ENCODE measurements around the gene GALNT10. TPM values are rescaled to one million over a fixed set of nuclear protein-coding genes. Genes with fewer than 3 reads are reported as not detected.
A peak's percentile ranks its signal among the peaks of the same experiment; 100 is the strongest.

The GALNT10 gene
- total and polyA plus RNA-seq, 2 donors (not counting 1 experiment from before 2014, with no cell fraction given), result 18.3 to 35.8 TPM

DNA sequence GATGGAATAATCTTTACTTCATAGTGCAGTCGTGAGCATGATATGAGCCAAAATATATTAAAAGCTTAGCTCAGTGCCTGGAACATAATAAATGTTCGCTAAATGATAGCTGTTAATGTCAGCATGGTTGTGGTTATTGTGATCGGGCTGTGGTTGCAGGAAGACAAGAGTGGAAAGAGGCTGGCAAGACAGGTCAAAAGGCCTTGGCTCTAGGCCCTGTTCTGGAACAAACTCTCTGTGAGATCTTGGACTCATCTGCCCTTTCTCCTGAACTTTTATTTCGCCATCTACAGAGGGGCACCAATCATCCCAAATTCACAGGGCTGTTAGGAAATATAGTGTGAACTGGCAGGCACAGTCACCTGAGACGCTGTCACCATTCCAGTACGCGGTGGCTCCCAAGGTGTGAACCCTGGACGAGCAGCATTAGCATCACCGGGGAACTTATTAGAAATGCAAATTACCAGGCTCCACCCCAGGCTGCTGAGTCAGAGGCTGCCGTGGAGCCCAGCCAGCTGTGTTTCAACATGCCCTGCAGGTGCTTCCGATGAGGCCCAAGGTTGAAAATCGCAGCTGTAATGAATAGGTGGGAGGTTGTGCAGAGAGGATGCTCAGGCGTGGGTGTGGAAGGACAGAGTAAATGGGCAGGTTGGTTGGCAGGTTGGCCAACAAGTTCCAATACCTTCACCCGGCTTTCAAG, 205.0 kb downstream of the GALNT10 start:
- Histone ChIP-seq H3K36me3 (ENCODE audit: control insufficient read depth, insufficient read depth, low read length) (no peaks in the 10 kb centered on the region), H3K79me2 (ENCODE audit: control insufficient read depth, insufficient read depth, low read length) (no peaks in the 10 kb centered on the region), H3K4me1 (ENCODE audit: control insufficient read depth, extremely low read depth, insufficient read depth, low read length) (no peaks in the 10 kb centered on the region), H3K9me3 (ENCODE audit: control insufficient read depth, insufficient read depth, low read depth, low read length) (no peaks in the 10 kb centered on the region), H4K20me1 (ENCODE audit: control insufficient read depth, extremely low read depth, insufficient read depth, low read length) (no peaks in the 10 kb centered on the region), H3K4me3 (replicated peaks in 1 of 4; ENCODE audit: control extremely low read depth in 1 of 4, insufficient read depth in 1 of 4, low read depth in 3 of 4, low read length in 4 of 4) (no peak overlapping the region), H3K4me2 (ENCODE audit: extremely low read depth, insufficient read depth, low read length) (no peak overlapping the region), H3K27me3 (ENCODE audit: control insufficient read depth, insufficient read depth, low read length) (no peaks in the 10 kb centered on the region), H3K27ac (ENCODE audit: insufficient read depth, low read length) (no peak overlapping the region), H3K9ac (ENCODE audit: insufficient read depth, low read length) (no peak overlapping the region), H2AFZ (ENCODE audit: low read length) (no peak overlapping the region)
- no peak for TF ChIP-seq CTCF (conservative IDR thresholded peaks at IDR 0.05 in 1 of 2, IDR thresholded peaks at IDR 0.05 in 1 of 2; ENCODE audit: low read depth in 1 of 2, low read length in 2 of 2)
- no peak for TF ChIP-seq EZH2 (IDR thresholded peaks at IDR 0.05; ENCODE audit: low read length, missing control alignments)
- peak in 1 of 2 donors; percentile 55 for DNase-seq (ENCODE audit: low read depth in 2 of 2)

GRCh38 chr5:154396128-154396527, 205.6 kb downstream of the GALNT10 start:
- H3K4me1 ChIP-seq (ENCODE audit: control insufficient read depth, extremely low read depth, insufficient read depth, low read length), result no peaks in the 10 kb centered on the region
- H3K4me3 ChIP-seq (replicated peaks in 1 of 4; ENCODE audit: control extremely low read depth in 1 of 4, insufficient read depth in 1 of 4, low read depth in 3 of 4, low read length in 4 of 4), result no peak overlapping the region
- H3K27ac ChIP-seq (ENCODE audit: insufficient read depth, low read length), result no peak overlapping the region
- DNase-seq (ENCODE audit: low read depth in 2 of 2), result no peak
- no peaks in the 10 kb centered on the region for H3K36me3 ChIP-seq (ENCODE audit: control insufficient read depth, insufficient read depth, low read length)
- TF ChIP-seq EZH2 (IDR thresholded peaks at IDR 0.05; ENCODE audit: low read length, missing control alignments) (no peak), CTCF (conservative IDR thresholded peaks at IDR 0.05 in 1 of 2, IDR thresholded peaks at IDR 0.05 in 1 of 2; ENCODE audit: low read depth in 1 of 2, low read length in 2 of 2) (no peak)
- no peaks in the 10 kb centered on the region for H4K20me1 ChIP-seq (ENCODE audit: control insufficient read depth, extremely low read depth, insufficient read depth, low read length)
- H3K9me3 ChIP-seq (ENCODE audit: control insufficient read depth, insufficient read depth, low read depth, low read length), result no peaks in the 10 kb centered on the region
- no peaks in the 10 kb centered on the region for H3K79me2 ChIP-seq (ENCODE audit: control insufficient read depth, insufficient read depth, low read length)
- H3K9ac ChIP-seq (ENCODE audit: insufficient read depth, low read length), result no peak overlapping the region
- H2AFZ ChIP-seq (ENCODE audit: low read length), result no peak overlapping the region
- H3K4me2 ChIP-seq (ENCODE audit: extremely low read depth, insufficient read depth, low read length), result no peak overlapping the region
- H3K27me3 ChIP-seq (ENCODE audit: control insufficient read depth, insufficient read depth, low read length), result no peaks in the 10 kb centered on the region

DNA sequence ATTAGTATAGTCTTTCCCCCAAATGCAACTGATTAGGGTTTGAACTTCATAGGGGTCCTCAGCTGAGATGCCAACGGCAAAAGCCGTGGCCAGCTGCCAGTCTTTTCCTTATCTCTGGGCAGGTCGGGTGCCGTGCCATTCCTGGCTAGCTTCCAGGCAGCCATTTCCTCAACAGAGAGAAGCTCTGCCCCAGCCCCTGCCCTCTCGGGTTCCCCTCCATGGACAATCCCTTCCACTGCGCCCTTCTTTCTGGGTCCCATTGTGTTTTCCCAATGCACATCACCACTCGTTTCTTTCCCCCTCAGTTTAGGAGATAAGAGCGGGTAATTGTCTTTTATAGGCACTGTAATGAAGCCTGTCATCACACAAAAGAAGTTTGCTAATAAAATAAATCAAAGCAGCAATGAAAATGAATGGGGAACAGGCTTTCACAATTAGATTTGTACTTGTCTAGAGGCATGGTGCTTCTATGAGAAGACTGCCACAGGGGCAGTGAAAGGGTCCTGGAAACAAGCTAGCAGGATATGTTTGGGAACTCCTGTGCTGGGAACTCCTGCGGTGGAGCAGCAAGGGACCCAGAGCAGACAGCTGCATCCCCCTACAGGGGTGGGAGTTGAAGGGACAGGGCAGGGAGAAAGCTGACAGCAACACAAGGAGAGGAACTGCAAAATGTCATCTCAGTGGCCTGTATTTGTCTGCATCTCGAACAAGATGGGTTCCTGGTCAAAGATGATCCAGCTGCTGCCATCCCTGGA, 207.3 kb downstream of the GALNT10 start:
- H3K79me2 ChIP-seq (ENCODE audit: control insufficient read depth, insufficient read depth, low read length), result no peaks in the 10 kb centered on the region
- no peak overlapping the region for H3K4me2 ChIP-seq (ENCODE audit: extremely low read depth, insufficient read depth, low read length)
- DNase-seq (ENCODE audit: low read depth in 2 of 2), result no peak
- H3K4me3 ChIP-seq (replicated peaks in 1 of 4; ENCODE audit: control extremely low read depth in 1 of 4, insufficient read depth in 1 of 4, low read depth in 3 of 4, low read length in 4 of 4), result no peak overlapping the region
- H4K20me1 ChIP-seq (ENCODE audit: control insufficient read depth, extremely low read depth, insufficient read depth, low read length), result no peaks in the 10 kb centered on the region
- no peaks in the 10 kb centered on the region for H3K4me1 ChIP-seq (ENCODE audit: control insufficient read depth, extremely low read depth, insufficient read depth, low read length)
- H3K27me3 ChIP-seq (ENCODE audit: control insufficient read depth, insufficient read depth, low read length), result no peaks in the 10 kb centered on the region
- H3K9ac ChIP-seq (ENCODE audit: insufficient read depth, low read length), result no peak overlapping the region
- no peak overlapping the region for H3K27ac ChIP-seq (ENCODE audit: insufficient read depth, low read length)
- H3K9me3 ChIP-seq (ENCODE audit: control insufficient read depth, insufficient read depth, low read depth, low read length), result no peaks in the 10 kb centered on the region
- TF ChIP-seq CTCF (conservative IDR thresholded peaks at IDR 0.05 in 1 of 2, IDR thresholded peaks at IDR 0.05 in 1 of 2; ENCODE audit: low read depth in 1 of 2, low read length in 2 of 2) (no peak), EZH2 (IDR thresholded peaks at IDR 0.05; ENCODE audit: low read length, missing control alignments) (no peak)
- H3K36me3 ChIP-seq (ENCODE audit: control insufficient read depth, insufficient read depth, low read length), result no peaks in the 10 kb centered on the region
- H2AFZ ChIP-seq (ENCODE audit: low read length), result no peak overlapping the region

All from fibroblast of lung (primary cell).